Astrocyte (in vitro differentiated cells and primary cell): ENCODE measurements around the gene DZIP1.

ENCODE experiments used
- EZH2 ChIP-seq: IDR thresholded peaks from 2 replicates; pipeline ENCODE4 v1.6.1; 2012; ENCODE audit warnings: mild to moderate bottlenecking, low read length, inconsistent platforms; ENCODE audit not compliant: insufficient read depth
- TF ChIP-seq, protein P1 (sequence below): IDR thresholded peaks from 2 replicates; pipeline ENCODE4 v1.5.1; 2011; ENCODE audit warnings: low read depth, mild to moderate bottlenecking, inconsistent platforms, low read length, moderate library complexity; ENCODE audit not compliant: insufficient read depth

DNA sequence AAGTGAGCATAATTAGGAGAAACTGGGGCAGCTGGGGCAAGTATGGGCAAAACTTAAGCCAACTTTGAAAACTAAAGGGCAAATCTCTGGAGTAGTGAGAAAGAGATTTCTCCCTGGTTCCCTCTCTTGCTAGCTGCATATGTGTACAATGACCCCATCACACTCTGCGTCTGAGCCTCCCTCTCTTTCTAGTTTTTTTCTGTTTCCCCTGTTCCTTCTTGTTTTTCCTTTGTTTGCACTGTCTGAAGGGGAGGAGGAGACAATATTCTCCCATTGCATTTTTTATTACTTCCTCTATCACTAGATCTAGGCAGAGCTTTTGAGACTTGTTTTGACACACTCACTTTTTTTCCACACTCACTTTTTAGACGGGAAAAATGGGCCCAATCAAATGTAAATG is 103.2 kb downstream of the DZIP1 start:
- TF ChIP-seq, protein P1, sequence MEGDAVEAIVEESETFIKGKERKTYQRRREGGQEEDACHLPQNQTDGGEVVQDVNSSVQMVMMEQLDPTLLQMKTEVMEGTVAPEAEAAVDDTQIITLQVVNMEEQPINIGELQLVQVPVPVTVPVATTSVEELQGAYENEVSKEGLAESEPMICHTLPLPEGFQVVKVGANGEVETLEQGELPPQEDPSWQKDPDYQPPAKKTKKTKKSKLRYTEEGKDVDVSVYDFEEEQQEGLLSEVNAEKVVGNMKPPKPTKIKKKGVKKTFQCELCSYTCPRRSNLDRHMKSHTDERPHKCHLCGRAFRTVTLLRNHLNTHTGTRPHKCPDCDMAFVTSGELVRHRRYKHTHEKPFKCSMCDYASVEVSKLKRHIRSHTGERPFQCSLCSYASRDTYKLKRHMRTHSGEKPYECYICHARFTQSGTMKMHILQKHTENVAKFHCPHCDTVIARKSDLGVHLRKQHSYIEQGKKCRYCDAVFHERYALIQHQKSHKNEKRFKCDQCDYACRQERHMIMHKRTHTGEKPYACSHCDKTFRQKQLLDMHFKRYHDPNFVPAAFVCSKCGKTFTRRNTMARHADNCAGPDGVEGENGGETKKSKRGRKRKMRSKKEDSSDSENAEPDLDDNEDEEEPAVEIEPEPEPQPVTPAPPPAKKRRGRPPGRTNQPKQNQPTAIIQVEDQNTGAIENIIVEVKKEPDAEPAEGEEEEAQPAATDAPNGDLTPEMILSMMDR = no peak
- no peak for TF ChIP-seq EZH2
